A549 (cell line): ENCODE data around the gene BCAS4.

ENCODE experiments used
- BHLHE40 ChIP-seq: IDR thresholded peaks from 2 replicates; pipeline ENCODE4 v1.6.1; 2012; ENCODE audit warnings: low read depth, low read length, inconsistent platforms
- CBX2 ChIP-seq: fragments of 200-600 bp; sonication (generic); IDR thresholded peaks from 2 replicates; pipeline ENCODE4 v1.6.1; 2016; ENCODE audit warnings: low read depth, mild to moderate bottlenecking, borderline replicate concordance
- CTCF ChIP-seq: fragments of >200 bp; sonication (Bioruptor Twin); formaldehyde crosslinking; IDR thresholded peaks from 3 replicates; pipeline ENCODE4 v1.5.1; 2016
- EP300 ChIP-seq, 2 experiments: fragments of >200 bp; sonication (Bioruptor Twin); formaldehyde crosslinking; IDR thresholded peaks; 2 replicates in 1 of 2; 3 replicates in 1 of 2; pipeline ENCODE4 v1.6.1; 2016 to 2017
- GATA3 ChIP-seq: IDR thresholded peaks from 2 replicates; pipeline ENCODE4 v1.6.1; 2012; ENCODE audit warnings: borderline replicate concordance
- HMGXB4 ChIP-seq: fragments of 250-450 bp; sonication (Bioruptor Pico); IDR thresholded peaks from 2 replicates; pipeline ENCODE4 v1.5.0; 2021; ENCODE audit warnings: mild to moderate bottlenecking, moderate library complexity, borderline replicate concordance
- JUNB ChIP-seq: fragments of >200 bp; sonication (Bioruptor Twin); formaldehyde crosslinking; IDR thresholded peaks from 2 replicates; pipeline ENCODE4 v1.6.1; 2016
- MAFK ChIP-seq: fragments of 450-650 bp; IDR thresholded peaks from 2 replicates; pipeline ENCODE4 v1.6.1; 2014; ENCODE audit not compliant: partially characterized antibody
- RAD21 ChIP-seq, 2 experiments: fragments of >200 bp in 1 of 2; sonication (Bioruptor Twin) in 1 of 2; formaldehyde crosslinking in 1 of 2; IDR thresholded peaks in 1 of 2; conservative IDR thresholded peaks in 1 of 2; 2 replicates in 1 of 2; 3 replicates in 1 of 2; pipeline ENCODE4 v1.6.1; 2012 to 2018; ENCODE audit warnings: inconsistent platforms in 1 of 2
- TP53 ChIP-seq: fragments of 250-450 bp; sonication (Bioruptor Pico); IDR thresholded peaks from 2 replicates; pipeline ENCODE4 v1.5.0; 2021; ENCODE audit warnings: mild to moderate bottlenecking, moderate library complexity
- USF2 ChIP-seq: fragments of 450-650 bp; IDR thresholded peaks from 2 replicates; pipeline ENCODE4 v1.6.1; 2014; ENCODE audit warnings: antibody characterized with exemption
- ZFP36 ChIP-seq: fragments of 450-650 bp; IDR thresholded peaks from 2 replicates; pipeline ENCODE4 v1.6.1; 2014; ENCODE audit warnings: borderline replicate concordance; ENCODE audit not compliant: partially characterized antibody
- ZNF302 ChIP-seq: fragments of 250-450 bp; sonication (Bioruptor Pico); IDR thresholded peaks from 2 replicates; pipeline ENCODE4 v1.9.0; 2021; ENCODE audit warnings: inconsistent platforms, mild to moderate bottlenecking, moderate library complexity

- no peak for TF ChIP-seq CTCF
- no peak for TF ChIP-seq RAD21 (conservative IDR thresholded peaks at IDR 0.05 in 1 of 2, IDR thresholded peaks at IDR 0.05 in 1 of 2)
- TF ChIP-seq TP53 (CRISPR knock-in tag), result no peak
- TF ChIP-seq GATA3, result no peak
- TF ChIP-seq CBX2, result no peak
- no peak for TF ChIP-seq JUNB
- TF ChIP-seq HMGXB4, result no peak
- no peak for TF ChIP-seq EP300 (IDR thresholded peaks at IDR 0.05)
- no peak for TF ChIP-seq BHLHE40
- no peak for TF ChIP-seq USF2
- no peak for TF ChIP-seq MAFK
- no peak for TF ChIP-seq ZNF302 (CRISPR knock-in tag)
- TF ChIP-seq ZFP36, result no peak
Observed at GRCh38 chr20:50772420-50773185, 22.3 kb upstream of the BCAS4 start.
